Measurements from ENCODE around the gene UNC45A.
"Not testable (repeated sequence)": the region's sequence is repeated elsewhere in the genome, so short reads cannot be mapped to it uniquely, and the experiment has no call there.

- TF ChIP-seq YY1 (IDR thresholded peaks at IDR 0.05; ENCODE audit: insufficient read depth, insufficient replicate concordance, low read depth, low read length); MTF1 (CRISPR knock-in tag; IDR thresholded peaks at IDR 0.05): not testable (repeated sequence)
Measured at GRCh38 chr15:90928106-90928505, 7.0 kb upstream of the UNC45A start.

Measured in HepG2 (cell line).